Prostate gland (tissue), 2 donors: ENCODE data around the gene MAP3K13. TPM values are rescaled to one million over a fixed set of nuclear protein-coding genes. Genes with fewer than 3 reads are reported as not detected.
"Not testable (repeated sequence)": the region's sequence is repeated elsewhere in the genome, so short reads cannot be mapped to it uniquely, and the experiment has no call there.

Experiments used
- DNase-seq: peaks from one replicate; pipeline ENCODE4 v3.0.0-alpha.2; 2019; ENCODE audit warnings: low spot score
- H3K27ac ChIP-seq, 2 donors: fragments of 200-600 bp; sonication (generic); 2 replicates each; pipeline ENCODE4 v1.5.1; 2017 to 2019
- H3K27me3 ChIP-seq: fragments of 200-600 bp; sonication (generic); replicated peaks from 2 replicates; pipeline ENCODE4 v1.5.1; 2019; ENCODE audit not compliant: insufficient read depth
- H3K36me3 ChIP-seq, 2 donors: fragments of 200-600 bp; sonication (generic); 1 replicate in 1 of 2; 2 replicates in 1 of 2; pipeline versions ENCODE4 v1.5.1 to v1.8.1; 2017 to 2019
- H3K4me1 ChIP-seq: fragments of 200-600 bp; sonication (generic); replicated peaks from 2 replicates; pipeline ENCODE4 v1.5.1; 2019
- H3K4me3 ChIP-seq, 2 donors: fragments of 200-600 bp; sonication (generic); 2 replicates each; pipeline ENCODE4 v1.5.1; 2017 to 2019
- H3K9me3 ChIP-seq: fragments of 200-600 bp; sonication (generic); 2 replicates; pipeline ENCODE4 v1.5.1; 2017
- CTCF ChIP-seq, 4 experiments: fragments of 200-600 bp in 2 of 4; fragments of 450-650 bp in 2 of 4; sonication (generic) in 2 of 4; IDR thresholded peaks; 1 replicate in 3 of 4; 2 replicates in 1 of 4; pipeline ENCODE4 v1.5.1; 2016 to 2019; ENCODE audit warnings: antibody characterized with exemption in 4 of 4, mild to moderate bottlenecking in 2 of 4, moderate library complexity in 2 of 4
- POLR2A ChIP-seq: fragments of 450-650 bp; IDR thresholded peaks from one replicate; pipeline ENCODE4 v1.6.1; 2016; ENCODE audit warnings: antibody characterized with exemption, mild to moderate bottlenecking
- POLR2AphosphoS5 ChIP-seq: sonication (generic); formaldehyde crosslinking; IDR thresholded peaks from one replicate; pipeline ENCODE4 v1.6.1; 2017; ENCODE audit warnings: antibody characterized with exemption
- WGBS: methylation state at CpG from one replicate; pipeline ENCODE4 v1.1.5; 2018; 5-methylcytosine and 5-hydroxymethylcytosine counted together
- intact Hi-C: fragments of 100-400 bp; cut with DNase I; formaldehyde crosslinking; loops from one replicate; pipeline ENCODE4 v1.14.2; 2022
- total RNA-seq, 2 donors: library from RNA; depleted of rRNA; stranded (reverse); fragments of >200 nt; gene quantifications; one replicate each; pipeline ENCODE4 v1.1.0, GENCODE V29; 2016

The MAP3K13 gene
- total RNA-seq, 2 donors from 2014 or later: 32.9 to 51.1 TPM

DNA sequence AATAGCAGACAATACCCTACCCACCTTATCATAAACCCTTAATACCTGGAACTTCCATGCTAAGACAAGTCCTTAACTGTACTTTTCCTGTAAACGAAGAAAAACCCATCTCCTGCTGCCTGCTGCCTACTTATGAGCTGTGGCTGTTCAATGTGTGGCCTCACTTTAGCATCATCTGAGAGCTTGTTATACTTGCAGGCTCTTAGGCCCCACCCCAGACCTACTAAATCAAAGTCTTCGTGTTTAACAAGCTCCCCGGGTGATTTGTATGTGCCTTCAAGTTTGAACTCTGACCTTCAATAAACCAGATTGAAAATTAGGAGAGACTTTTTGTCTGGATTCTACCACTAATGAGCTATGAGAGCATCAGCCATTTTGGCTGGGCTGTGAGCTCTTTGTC, 106.6 kb downstream of the MAP3K13 start:
- no peaks in the 10 kb centered on the region for H3K36me3 ChIP-seq

DNA sequence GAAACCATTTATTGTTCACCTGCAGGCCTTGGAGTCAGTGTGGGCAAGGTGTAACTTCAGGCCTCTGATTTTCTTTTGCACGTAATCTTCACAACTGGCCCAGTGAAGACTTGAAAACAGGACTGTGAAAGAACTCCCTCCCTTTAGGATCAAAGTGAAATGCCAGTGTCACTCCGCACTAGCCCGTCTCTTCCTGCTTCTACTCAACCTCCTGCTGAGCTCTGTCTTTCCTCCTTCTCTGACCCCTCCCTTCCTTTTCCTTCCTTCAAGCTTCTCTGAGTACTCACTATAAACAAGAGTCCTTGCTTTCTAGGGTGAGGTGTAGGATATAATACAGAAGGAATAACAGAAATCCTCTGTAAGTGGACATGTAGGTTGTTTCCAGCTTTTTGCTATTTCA, 107.4 kb downstream of the MAP3K13 start:
- no peak overlapping the region for H3K27ac ChIP-seq
- H3K4me3 ChIP-seq: no peak overlapping the region
- H3K9me3 ChIP-seq: no peaks in the 10 kb centered on the region
- H3K36me3 ChIP-seq: no peaks in the 10 kb centered on the region
- DNase-seq: no peak
- no peaks in the 10 kb centered on the region for H3K27me3 ChIP-seq
- no peaks in the 10 kb centered on the region for H3K4me1 ChIP-seq
- TF ChIP-seq CTCF (IDR thresholded peaks at IDR 0.05): no peak
- no peak for TF ChIP-seq POLR2AphosphoS5
- WGBS: 80% methylated on average over 3 of the region's 3 CpGs
- intact Hi-C loops: no loop called here

More for the DNA sequence above, 106.6 kb downstream of the MAP3K13 start:
- intact Hi-C loops: no loop called here
- Histone ChIP-seq H3K9me3 (no peaks in the 10 kb centered on the region), H3K4me3 (no peak overlapping the region), H3K4me1 (no peaks in the 10 kb centered on the region), H3K27ac (no peak overlapping the region), H3K27me3 (no peaks in the 10 kb centered on the region)
- DNase-seq: no peak
- TF ChIP-seq POLR2AphosphoS5 (no peak), CTCF (IDR thresholded peaks at IDR 0.05) (no peak), POLR2A (no peak)
- 19% methylated on average over 3 of the region's 3 CpGs for WGBS

GRCh38 chr3:185473290-185473815, 110.4 kb downstream of the MAP3K13 start:
- 92% methylated on average over 15 of the region's 15 CpGs for WGBS
- intact Hi-C loops: no loop called here
- Histone ChIP-seq H3K4me1 (no peaks in the 10 kb centered on the region), H3K27ac (no peak overlapping the region), H3K36me3 (no peaks in the 10 kb centered on the region), H3K4me3 (no peak overlapping the region), H3K9me3 (no peaks in the 10 kb centered on the region), H3K27me3 (no peaks in the 10 kb centered on the region)
- no peak for TF ChIP-seq CTCF (IDR thresholded peaks at IDR 0.05)
- no peak for TF ChIP-seq POLR2A
- no peak for TF ChIP-seq POLR2AphosphoS5
- no peak for DNase-seq

DNA sequence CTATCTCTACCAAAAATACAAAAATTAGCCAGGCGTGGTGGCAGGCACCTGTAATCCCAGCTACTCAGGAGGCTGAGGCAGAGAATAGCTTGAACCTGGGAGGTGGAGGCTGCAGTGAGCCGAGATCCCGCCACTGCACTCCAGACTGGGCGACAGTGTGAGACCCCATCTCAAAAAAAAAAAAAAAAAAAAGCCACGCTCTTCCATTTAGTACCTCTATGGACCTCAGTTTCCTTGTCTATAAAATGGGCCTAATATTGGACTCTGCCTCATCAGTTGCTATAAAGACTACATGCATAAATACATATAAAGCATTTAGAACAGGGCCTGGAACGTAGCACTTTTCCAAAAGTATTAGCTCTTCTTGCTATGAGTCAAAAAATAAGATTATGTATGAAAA, 112.0 kb downstream of the MAP3K13 start:
- intact Hi-C loops, H3K4me3 ChIP-seq, H3K9me3 ChIP-seq, DNase-seq, H3K27me3 ChIP-seq, H3K27ac ChIP-seq, H3K4me1 ChIP-seq, H3K36me3 ChIP-seq: not testable (repeated sequence)
- WGBS: 97% methylated on average over 6 of the region's 6 CpGs

DNA sequence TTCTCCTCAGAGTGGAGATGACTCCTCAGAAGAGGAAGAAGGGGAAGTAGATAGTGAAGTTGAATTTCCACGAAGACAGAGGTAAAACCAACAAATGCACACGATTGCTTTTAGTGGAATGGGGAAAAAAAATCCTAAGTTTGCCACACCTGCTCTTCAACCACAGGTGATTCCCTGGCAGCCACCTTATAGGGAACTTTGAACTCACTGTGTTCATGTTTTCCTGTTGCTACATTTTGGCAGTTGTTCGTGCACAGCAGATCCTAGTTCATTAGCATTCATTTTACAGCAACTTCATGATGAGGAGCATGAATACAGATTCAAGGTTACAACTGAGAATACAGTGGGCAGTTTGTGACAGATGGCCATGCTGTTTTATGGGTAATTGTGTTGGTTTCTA, 114.4 kb downstream of the MAP3K13 start:
- 87% methylated on average over 3 of the region's 3 CpGs for WGBS
- no peak for TF ChIP-seq POLR2AphosphoS5
- no peak for TF ChIP-seq CTCF (IDR thresholded peaks at IDR 0.05)
- no peak for TF ChIP-seq POLR2A
- no peaks in the 10 kb centered on the region for H3K4me1 ChIP-seq
- intact Hi-C loops: no loop called here
- no peak for DNase-seq
- H3K27me3 ChIP-seq: no peaks in the 10 kb centered on the region
- H3K4me3 ChIP-seq: no peak overlapping the region
- H3K27ac ChIP-seq: no peak overlapping the region
- H3K9me3 ChIP-seq: no peaks in the 10 kb centered on the region
- H3K36me3 ChIP-seq: no peaks in the 10 kb centered on the region
